ENCODE results near the gene SAPCD1. TPM values are rescaled to one million over a fixed set of nuclear protein-coding genes. Genes with fewer than 3 reads are reported as not detected.

Gene SAPCD1
- total and polyA plus RNA-seq, 2 donors (not counting 3 experiments of a cell fraction or from before 2014, with no cell fraction given), result 1.6 to 11.7 TPM

- H3K27ac ChIP-seq (ENCODE audit: insufficient read depth, low read depth, low read length), result no peak overlapping the region
- no peaks in the 10 kb centered on the region for H3K36me3 ChIP-seq (ENCODE audit: control insufficient read depth in 2 of 2, extremely low read depth in 1 of 2, insufficient read depth in 2 of 2, low read length in 2 of 2)
- intact Hi-C loops (cut with micrococcal nuclease) (loop anchor here (1.0 kb wide), 1 partner anchor 9 kb away; the partner anchor contains the start of gene LSM2), dilution Hi-C loops (cut with MboI; ENCODE audit: extremely low pct_ligation_motif_present, low sequenced_read_pairs) (no loop called here)
- no peak overlapping the region for H2AFZ ChIP-seq (ENCODE audit: low read depth, low read length)
- no peak overlapping the region for H3K4me3 ChIP-seq (replicated peaks in 1 of 3; ENCODE audit: insufficient read depth in 1 of 3, low read depth in 1 of 3, low read length in 3 of 3)
- H3K4me2 ChIP-seq (ENCODE audit: insufficient read depth, low read length), result no peak overlapping the region
- H3K9ac ChIP-seq (replicated peaks; ENCODE audit: extremely low read depth, insufficient read depth, low read length), result no peak overlapping the region
- DNase-seq (ENCODE audit: low read depth, low spot score) (no peak), FAIRE-seq (no peak)
- no peaks in the 10 kb centered on the region for H3K27me3 ChIP-seq (ENCODE audit: control insufficient read depth in 2 of 2, insufficient read depth in 2 of 2, low read length in 2 of 2)
- no TSS peak for BruUV-seq (replicated peaks)
- CTCF ChIA-PET, result interaction anchor here (1.2 to 2.7 kb wide), 3 partner anchors 10 to 59 kb away, joined by 4 to 28 read pairs (median 18); partner anchors contain the start of genes HSPA1A, HSPA1L and LSM2
- POLR2A ChIA-PET, result no interaction called here
- peaks cover 18% of the 10 kb centered on the region for H3K79me2 ChIP-seq (ENCODE audit: control insufficient read depth, insufficient read depth, low read length)
- H3K9me1 ChIP-seq (replicated peaks; ENCODE audit: control insufficient read depth, extremely low read depth, insufficient read depth, low read length), result no peaks in the 10 kb centered on the region
- H4K20me1 ChIP-seq (replicated peaks; ENCODE audit: control insufficient read depth, extremely low read depth, insufficient read depth, low read length), result no peaks in the 10 kb centered on the region
- no peaks in the 10 kb centered on the region for H3K9me3 ChIP-seq (replicated peaks; ENCODE audit: control insufficient read depth, insufficient read depth, low read length)
- peaks cover 15% of the 10 kb centered on the region for H3K4me1 ChIP-seq (ENCODE audit: control insufficient read depth, extremely low read depth, insufficient read depth, low read length)
- TF ChIP-seq JUN (IDR thresholded peaks at IDR 0.05; ENCODE audit: borderline replicate concordance, insufficient read depth, insufficient read length, low read depth) (no peak), CTCF (IDR thresholded peaks at IDR 0.05; ENCODE audit: extremely low read depth in 1 of 2, insufficient read depth in 1 of 2, low read depth in 1 of 2, low read length in 2 of 2) (no peak), FOS (IDR thresholded peaks at IDR 0.05; ENCODE audit: borderline replicate concordance, insufficient read depth, low read length) (no peak), MYC (IDR thresholded peaks at IDR 0.05; ENCODE audit: low read depth, low read length) (no peak), POLR2AphosphoS5 (IDR thresholded peaks at IDR 0.05; ENCODE audit: insufficient read depth, low read depth, low read length) (no peak), POLR2A (IDR thresholded peaks at IDR 0.05; ENCODE audit: low read depth, low read length) (no peak)
- TF ChIP-seq, protein P1, sequence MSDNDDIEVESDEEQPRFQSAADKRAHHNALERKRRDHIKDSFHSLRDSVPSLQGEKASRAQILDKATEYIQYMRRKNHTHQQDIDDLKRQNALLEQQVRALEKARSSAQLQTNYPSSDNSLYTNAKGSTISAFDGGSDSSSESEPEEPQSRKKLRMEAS (IDR thresholded peaks at IDR 0.05; ENCODE audit: insufficient read depth, insufficient read length), result no peak
These were observed 34.5 kb downstream of the SAPCD1 start for GRCh38 chr6:31796993-31797385.

Data from endothelial cell of umbilical vein (primary cell).